Measurements from ENCODE around the gene RALGAPA1. TPM values are rescaled to one million over a fixed set of nuclear protein-coding genes. Genes with fewer than 3 reads are reported as not detected.

Gene RALGAPA1
- total and polyA plus RNA-seq, 2 donors (not counting 1 experiment from before 2014, with no cell fraction given) = 17.3 to 94.0 TPM

GRCh38 chr14:35578639-35579038, 230.5 kb downstream of the RALGAPA1 start:
- H3K4me3 Mint-ChIP-seq = no peak overlapping the region
- no peaks in the 10 kb centered on the region for H3K27me3 Mint-ChIP-seq
- intact Hi-C loops (cut with micrococcal nuclease) = no loop called here
- H3K4me1 ChIP-seq (ENCODE audit: control insufficient read depth in 2 of 2, insufficient read depth in 2 of 2, low read length in 2 of 2) = no peaks in the 10 kb centered on the region
- H3K27me3 ChIP-seq (replicated peaks in 1 of 4; ENCODE audit: control extremely low read depth in 1 of 4, control insufficient read depth in 3 of 4, insufficient read depth in 4 of 4, low read length in 3 of 4) = no peaks in the 10 kb centered on the region
- H3K4me2 ChIP-seq (replicated peaks; ENCODE audit: low read depth, low read length, poor library complexity, severe bottlenecking) = no peak overlapping the region
- H3K27ac ChIP-seq (ENCODE audit: low read length in 2 of 2) = no peak overlapping the region
- H3K9me3 Mint-ChIP-seq (ENCODE audit: insufficient read depth) = peaks cover 4% of the 10 kb centered on the region
- H3K79me2 ChIP-seq (ENCODE audit: control insufficient read depth, insufficient read depth, low read length) = no peaks in the 10 kb centered on the region
- ChIA-PET POLR2A (no interaction called here), CTCF (no interaction called here)
- H3K27ac Mint-ChIP-seq = no peak overlapping the region
- TF ChIP-seq CTCF (IDR thresholded peaks at IDR 0.05) = no peak
- no peak for TF ChIP-seq EZH2 (IDR thresholded peaks at IDR 0.05; ENCODE audit: borderline replicate concordance, insufficient read depth, low read depth, low read length, poor library complexity, severe bottlenecking)
- DNase-seq = no peak
- H2AFZ ChIP-seq (ENCODE audit: insufficient read depth, low read depth, low read length, poor library complexity, severe bottlenecking) = no peak overlapping the region
- no peaks in the 10 kb centered on the region for H3K9me3 ChIP-seq (ENCODE audit: control extremely low read depth in 1 of 3, control insufficient read depth in 2 of 3, insufficient read depth in 1 of 3, low read length in 2 of 3)
- H3K36me3 ChIP-seq (replicated peaks in 1 of 2; ENCODE audit: control extremely low read depth in 1 of 2, control insufficient read depth in 1 of 2, extremely low read depth in 1 of 2, insufficient read depth in 2 of 2, low read length in 1 of 2) = peaks cover 3 to 8% of the 10 kb centered on the region in 2 experiments
- no peak overlapping the region for H3K4me3 ChIP-seq (ENCODE audit: control extremely low read depth in 1 of 5, extremely low read depth in 1 of 5, insufficient read depth in 1 of 5, low read depth in 2 of 5, low read length in 4 of 5)
- no peak for ATAC-seq (ENCODE audit: low read depth)
- no peak overlapping the region for H3K9ac ChIP-seq (ENCODE audit: low read length)
- H4K20me1 ChIP-seq (ENCODE audit: control insufficient read depth, insufficient read depth, low read length, poor library complexity, severe bottlenecking) = no peaks in the 10 kb centered on the region
- no peaks in the 10 kb centered on the region for H3K4me1 Mint-ChIP-seq

- Mint-ChIP-seq H3K27ac (no peak overlapping the region), H3K9me3 (ENCODE audit: insufficient read depth) (no peaks in the 10 kb centered on the region), H3K4me1 (no peaks in the 10 kb centered on the region), H3K27me3 (no peaks in the 10 kb centered on the region), H3K4me3 (no peak overlapping the region)
- no peak overlapping the region for H3K27ac ChIP-seq (ENCODE audit: low read length in 2 of 2)
- H3K4me3 ChIP-seq (ENCODE audit: control extremely low read depth in 1 of 5, extremely low read depth in 1 of 5, insufficient read depth in 1 of 5, low read depth in 2 of 5, low read length in 4 of 5) = no peak overlapping the region
- WGBS (ENCODE audit: insufficient coverage) = no CpG with 5 or more reads among the region's 2 CpGs
- no peak overlapping the region for H2AFZ ChIP-seq (ENCODE audit: insufficient read depth, low read depth, low read length, poor library complexity, severe bottlenecking)
- no peaks in the 10 kb centered on the region for H3K79me2 ChIP-seq (ENCODE audit: control insufficient read depth, insufficient read depth, low read length)
- CTCF ChIA-PET = no interaction called here
- H3K4me1 ChIP-seq (ENCODE audit: control insufficient read depth in 2 of 2, insufficient read depth in 2 of 2, low read length in 2 of 2) = no peaks in the 10 kb centered on the region
- TF ChIP-seq CTCF (IDR thresholded peaks at IDR 0.05) (no peak), EZH2 (IDR thresholded peaks at IDR 0.05; ENCODE audit: borderline replicate concordance, insufficient read depth, low read depth, low read length, poor library complexity, severe bottlenecking) (no peak)
- POLR2A ChIA-PET = no interaction called here
- H4K20me1 ChIP-seq (ENCODE audit: control insufficient read depth, insufficient read depth, low read length, poor library complexity, severe bottlenecking) = no peaks in the 10 kb centered on the region
- no peak overlapping the region for H3K9ac ChIP-seq (ENCODE audit: low read length)
- no peaks in the 10 kb centered on the region for H3K27me3 ChIP-seq (replicated peaks in 1 of 4; ENCODE audit: control extremely low read depth in 1 of 4, control insufficient read depth in 3 of 4, insufficient read depth in 4 of 4, low read length in 3 of 4)
- no peaks in the 10 kb centered on the region for H3K9me3 ChIP-seq (ENCODE audit: control extremely low read depth in 1 of 3, control insufficient read depth in 2 of 3, insufficient read depth in 1 of 3, low read length in 2 of 3)
- intact Hi-C loops (cut with micrococcal nuclease) = no loop called here
- no peak overlapping the region for H3K4me2 ChIP-seq (replicated peaks; ENCODE audit: low read depth, low read length, poor library complexity, severe bottlenecking)
- DNase-seq (no peak), ATAC-seq (ENCODE audit: low read depth) (no peak)
- peaks cover 3 to 6% of the 10 kb centered on the region in 2 experiments for H3K36me3 ChIP-seq (replicated peaks in 1 of 2; ENCODE audit: control extremely low read depth in 1 of 2, control insufficient read depth in 1 of 2, extremely low read depth in 1 of 2, insufficient read depth in 2 of 2, low read length in 1 of 2)
Measured at GRCh38 chr14:35578135-35578534, 231.0 kb downstream of the RALGAPA1 start.
